Osteoblast (primary cell): ENCODE data around the gene KIRREL3. TPM values are rescaled to one million over a fixed set of nuclear protein-coding genes. Genes with fewer than 3 reads are reported as not detected.
A peak's percentile ranks its signal among the peaks of the same experiment; 100 is the strongest.

ENCODE experiments used
- DNase-seq: peaks from one replicate; pipeline ENCODE4 v3.0.0; 2011; ENCODE audit warnings: low spot score, mixed read lengths; ENCODE audit not compliant: insufficient read length; ENCODE audit errors: missing footprints
- H2AFZ ChIP-seq: 2 replicates; pipeline ENCODE4 v1.6.0; 2011; ENCODE audit warnings: mild to moderate bottlenecking, low read length
- H3K27ac ChIP-seq: 2 replicates; pipeline ENCODE4 v1.5.1; 2011; ENCODE audit warnings: mild to moderate bottlenecking, low read depth, low read length, moderate library complexity
- H3K27me3 ChIP-seq: 2 replicates; pipeline ENCODE4 v1.6.0; 2012; ENCODE audit warnings: mild to moderate bottlenecking, control low read depth, inconsistent platforms, low read length, moderate library complexity; ENCODE audit not compliant: insufficient read depth
- H3K36me3 ChIP-seq: 2 replicates; pipeline ENCODE4 v1.5.1; 2011; ENCODE audit warnings: mild to moderate bottlenecking, low read length, control low read depth, moderate library complexity; ENCODE audit not compliant: insufficient read depth
- H3K4me1 ChIP-seq: 2 replicates; pipeline ENCODE4 v1.5.1; 2011; ENCODE audit warnings: mild to moderate bottlenecking, low read length, control low read depth, moderate library complexity; ENCODE audit not compliant: insufficient read depth
- H3K4me2 ChIP-seq: 2 replicates; pipeline ENCODE4 v1.6.0; 2011; ENCODE audit warnings: mild to moderate bottlenecking, low read length; ENCODE audit not compliant: insufficient read depth
- H3K4me3 ChIP-seq: fragments of 200-600 bp; sonication (generic); 3 replicates; pipeline ENCODE4 v1.5.1; 2012; ENCODE audit warnings: mild to moderate bottlenecking, low read length, inconsistent platforms; ENCODE audit not compliant: insufficient read depth
- H3K79me2 ChIP-seq: 2 replicates; pipeline ENCODE4 v1.6.0; 2012; ENCODE audit warnings: mild to moderate bottlenecking, low read length, control low read depth, inconsistent platforms; ENCODE audit not compliant: insufficient read depth
- H3K9me3 ChIP-seq: 2 replicates; pipeline ENCODE4 v1.5.1; 2011; ENCODE audit warnings: low read depth, low read length, control low read depth
- H4K20me1 ChIP-seq: 2 replicates; pipeline ENCODE4 v1.6.0; 2012; ENCODE audit warnings: mild to moderate bottlenecking, low read length, control low read depth; ENCODE audit not compliant: insufficient read depth
- total RNA-seq: library from RNA; depleted of rRNA; stranded (reverse); fragments of >200 nt; gene quantifications from 2 replicates; pipeline ENCODE4 v1.2.3, GENCODE V29; 2012
- TF ChIP-seq, protein P1 (sequence below): IDR thresholded peaks from 2 replicates; pipeline ENCODE4 v1.5.1; 2011; ENCODE audit warnings: mild to moderate bottlenecking, low read depth, low read length, moderate library complexity; ENCODE audit errors: extremely low read depth

Gene KIRREL3
- total RNA-seq, 1 donor, result 3.6 TPM

DNA sequence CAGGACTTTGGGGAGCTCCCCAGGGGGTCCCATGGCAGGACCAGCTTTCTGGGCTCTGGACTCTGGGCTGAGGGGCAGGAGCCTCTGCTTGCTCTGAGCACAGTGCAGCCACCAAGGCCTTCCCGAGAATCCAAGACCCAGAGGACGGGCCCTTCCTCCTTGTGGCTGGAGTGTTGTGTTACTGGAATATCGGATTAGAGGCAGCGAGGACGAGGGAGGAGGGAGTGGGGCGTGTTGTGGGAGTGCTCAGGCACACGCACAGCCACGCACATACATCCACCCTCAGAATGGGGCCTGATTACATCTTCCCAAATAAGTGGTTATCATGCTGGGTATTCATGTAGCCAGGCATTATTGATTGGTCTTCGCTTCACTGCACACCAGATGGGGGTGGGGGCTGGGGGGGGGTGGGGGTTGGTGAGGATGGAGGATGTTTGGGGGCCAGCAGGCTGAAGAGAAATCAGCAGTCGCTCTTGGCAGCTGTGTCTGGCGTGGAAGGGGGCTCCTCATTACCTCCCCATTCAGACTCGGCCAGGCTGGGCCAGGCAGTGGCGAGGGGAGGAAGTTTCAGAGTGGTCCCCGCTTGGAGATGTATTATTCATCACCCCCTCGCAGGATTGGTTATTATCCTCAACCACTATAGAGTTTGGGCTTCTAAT is 524.2 kb downstream of the KIRREL3 start:
- no peaks in the 10 kb centered on the region for H3K9me3 ChIP-seq
- H3K4me2 ChIP-seq, result no peak overlapping the region
- H3K79me2 ChIP-seq, result no peaks in the 10 kb centered on the region

DNA sequence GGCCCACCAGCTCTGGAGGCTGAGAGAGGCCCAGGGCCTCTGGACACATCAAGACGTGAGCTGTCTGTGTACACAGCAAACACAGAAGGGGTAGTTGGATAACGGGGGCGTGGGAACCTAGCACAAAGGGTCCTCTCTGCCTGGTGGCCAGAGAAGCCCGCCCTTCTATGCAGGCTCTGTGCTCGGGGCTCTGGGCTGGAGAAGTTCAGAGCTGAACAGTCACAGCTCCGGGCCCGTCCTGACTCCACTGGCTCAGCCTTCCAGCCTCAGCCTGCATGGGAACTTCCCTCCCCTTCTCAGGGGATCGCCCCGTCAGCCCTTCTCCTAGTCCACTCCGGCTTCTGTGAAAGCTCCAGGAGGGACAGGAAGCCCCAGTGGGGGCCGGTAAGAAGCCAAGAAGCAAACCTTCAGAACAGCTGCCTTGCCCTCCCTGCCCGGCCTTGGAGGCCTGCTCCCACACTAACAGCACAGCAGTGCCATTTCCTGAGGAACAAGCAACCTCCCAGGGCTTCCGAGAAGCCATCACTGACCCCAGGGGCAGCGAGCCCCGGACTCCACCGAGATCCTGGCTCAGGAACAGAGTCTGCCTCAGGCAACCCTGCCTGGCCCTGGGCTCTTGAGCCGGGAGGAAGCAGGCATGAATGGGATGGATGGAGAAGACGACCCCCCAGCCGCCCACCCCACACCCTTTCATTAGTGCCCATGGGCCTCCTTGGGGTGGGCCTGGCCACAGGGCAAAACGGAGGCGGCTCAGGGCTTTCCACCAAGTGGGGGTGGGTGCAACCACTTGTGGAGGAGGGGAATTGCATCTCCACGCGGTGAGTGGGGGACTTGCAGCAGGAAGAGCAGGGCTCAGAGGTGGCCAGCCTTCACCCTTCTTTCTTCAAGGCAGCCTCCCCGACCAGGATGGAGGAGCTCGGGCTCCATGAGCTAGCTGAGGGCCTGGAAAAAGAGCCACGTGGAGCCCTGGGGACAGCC is 525.3 kb downstream of the KIRREL3 start:
- Histone ChIP-seq H3K27ac (no peak overlapping the region), H3K9me3 (no peaks in the 10 kb centered on the region), H3K4me2 (no peak overlapping the region), H3K4me3 (no peak overlapping the region), H3K79me2 (no peaks in the 10 kb centered on the region), H3K36me3 (no peaks in the 10 kb centered on the region), H3K4me1 (peaks cover under 1% of the 10 kb centered on the region), H3K27me3 (no peaks in the 10 kb centered on the region), H4K20me1 (no peaks in the 10 kb centered on the region), H2AFZ (no peak overlapping the region)
- no peak for DNase-seq
- TF ChIP-seq, protein P1, sequence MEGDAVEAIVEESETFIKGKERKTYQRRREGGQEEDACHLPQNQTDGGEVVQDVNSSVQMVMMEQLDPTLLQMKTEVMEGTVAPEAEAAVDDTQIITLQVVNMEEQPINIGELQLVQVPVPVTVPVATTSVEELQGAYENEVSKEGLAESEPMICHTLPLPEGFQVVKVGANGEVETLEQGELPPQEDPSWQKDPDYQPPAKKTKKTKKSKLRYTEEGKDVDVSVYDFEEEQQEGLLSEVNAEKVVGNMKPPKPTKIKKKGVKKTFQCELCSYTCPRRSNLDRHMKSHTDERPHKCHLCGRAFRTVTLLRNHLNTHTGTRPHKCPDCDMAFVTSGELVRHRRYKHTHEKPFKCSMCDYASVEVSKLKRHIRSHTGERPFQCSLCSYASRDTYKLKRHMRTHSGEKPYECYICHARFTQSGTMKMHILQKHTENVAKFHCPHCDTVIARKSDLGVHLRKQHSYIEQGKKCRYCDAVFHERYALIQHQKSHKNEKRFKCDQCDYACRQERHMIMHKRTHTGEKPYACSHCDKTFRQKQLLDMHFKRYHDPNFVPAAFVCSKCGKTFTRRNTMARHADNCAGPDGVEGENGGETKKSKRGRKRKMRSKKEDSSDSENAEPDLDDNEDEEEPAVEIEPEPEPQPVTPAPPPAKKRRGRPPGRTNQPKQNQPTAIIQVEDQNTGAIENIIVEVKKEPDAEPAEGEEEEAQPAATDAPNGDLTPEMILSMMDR, result no peak

More for the DNA sequence above, 524.2 kb downstream of the KIRREL3 start:
- TF ChIP-seq, protein P1, result no peak
- DNase-seq, result no peak
- Histone ChIP-seq H3K27me3 (no peaks in the 10 kb centered on the region), H3K4me3 (no peak overlapping the region), H4K20me1 (no peaks in the 10 kb centered on the region), H3K4me1 (peaks cover 5% of the 10 kb centered on the region), H3K36me3 (no peaks in the 10 kb centered on the region), H2AFZ (no peak overlapping the region), H3K27ac (no peak overlapping the region)

DNA sequence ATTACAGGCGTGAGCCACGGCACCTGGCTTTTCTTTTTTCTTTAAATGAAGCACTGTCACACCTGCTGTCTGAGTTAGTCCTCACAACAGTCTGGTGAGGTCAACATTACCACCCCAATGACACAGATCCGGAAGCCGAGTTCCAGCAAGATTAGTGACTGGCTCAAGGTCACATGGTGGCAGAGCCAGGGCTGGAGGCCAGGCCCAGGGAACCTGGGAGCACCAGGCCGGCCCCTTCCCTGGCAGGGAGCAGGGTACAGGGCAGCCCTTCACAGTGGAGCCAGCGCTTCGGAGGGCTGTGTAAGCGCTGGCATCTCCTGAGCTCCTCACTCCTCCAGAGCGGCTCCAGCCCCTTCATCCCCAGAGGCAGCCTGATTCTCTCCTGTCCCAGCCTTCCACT is 526.4 kb downstream of the KIRREL3 start:
- peak; percentile 53 for DNase-seq
- Histone ChIP-seq H3K79me2 (no peaks in the 10 kb centered on the region), H3K4me2 (no peak overlapping the region), H3K9me3 (no peaks in the 10 kb centered on the region), H3K4me1 (no peaks in the 10 kb centered on the region), H3K4me3 (no peak overlapping the region), H3K27me3 (no peaks in the 10 kb centered on the region), H3K36me3 (no peaks in the 10 kb centered on the region), H3K27ac (no peak overlapping the region), H4K20me1 (no peaks in the 10 kb centered on the region), H2AFZ (no peak overlapping the region)
- TF ChIP-seq, protein P1, result no peak

DNA sequence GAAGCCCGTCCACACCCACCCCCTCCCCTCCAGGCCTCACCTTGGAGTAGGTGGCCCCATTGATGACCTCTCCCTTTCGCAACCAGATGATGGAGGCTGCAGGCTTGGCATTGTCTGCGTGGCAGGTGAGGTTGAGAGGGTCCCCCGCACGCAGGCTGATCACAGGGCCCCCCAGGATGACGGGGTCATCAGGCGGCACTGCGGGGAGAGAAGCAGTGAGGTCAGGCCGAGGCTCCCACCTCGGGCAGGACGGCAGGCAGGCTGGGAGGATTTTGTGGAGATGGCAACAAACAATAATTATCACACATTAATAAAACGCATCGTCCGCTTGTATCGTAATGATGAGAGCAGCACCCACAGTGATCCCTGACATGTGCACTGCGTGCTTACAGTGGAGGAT is 527.3 kb downstream of the KIRREL3 start:
- H4K20me1 ChIP-seq, result no peaks in the 10 kb centered on the region
- no peaks in the 10 kb centered on the region for H3K79me2 ChIP-seq
- no peaks in the 10 kb centered on the region for H3K36me3 ChIP-seq
- H3K27ac ChIP-seq, result no peak overlapping the region
- H3K4me1 ChIP-seq, result no peaks in the 10 kb centered on the region
- H3K9me3 ChIP-seq, result no peaks in the 10 kb centered on the region
- H2AFZ ChIP-seq, result no peak overlapping the region
- H3K4me2 ChIP-seq, result no peak overlapping the region
- peak; percentile 48 for DNase-seq
- TF ChIP-seq, protein P1, result no peak
- no peaks in the 10 kb centered on the region for H3K27me3 ChIP-seq
- H3K4me3 ChIP-seq, result no peak overlapping the region
